NT2/D1 (cell line): ENCODE results near the gene MARCHF4.

Experiments
- DNase-seq: peaks from one replicate; pipeline ENCODE4 v3.0.0-alpha.2; 2011; ENCODE audit warnings: low read depth, low spot score
- H3K27me3 ChIP-seq: 2 replicates; pipeline ENCODE4 v1.6.0; 2011; ENCODE audit warnings: mild to moderate bottlenecking; ENCODE audit not compliant: insufficient read length, insufficient read depth
- H3K36me3 ChIP-seq: 2 replicates; pipeline ENCODE4 v1.6.1; 2011; ENCODE audit warnings: mild to moderate bottlenecking, low read length, mixed read lengths; ENCODE audit not compliant: insufficient read depth, insufficient read length
- H3K4me1 ChIP-seq: 2 replicates; pipeline ENCODE4 v1.5.1; 2011; ENCODE audit not compliant: insufficient read depth, insufficient read length
- H3K4me3 ChIP-seq: 2 replicates; pipeline ENCODE4 v1.5.1; 2011; ENCODE audit warnings: low read depth; ENCODE audit not compliant: insufficient read length
- H3K9ac ChIP-seq: 2 replicates; pipeline ENCODE4 v1.6.0; 2011; ENCODE audit warnings: low read depth; ENCODE audit not compliant: insufficient read length
- H3K9me3 ChIP-seq: 2 replicates; pipeline ENCODE4 v1.5.1; 2011; ENCODE audit warnings: mild to moderate bottlenecking, low read length; ENCODE audit not compliant: insufficient read depth
- SUZ12 ChIP-seq: IDR thresholded peaks from 2 replicates; pipeline ENCODE4 v1.6.1; 2011; ENCODE audit not compliant: insufficient read length, insufficient read depth; ENCODE audit errors: extremely low read depth
- YY1 ChIP-seq: IDR thresholded peaks from 2 replicates; pipeline ENCODE4 v1.6.1; 2011; ENCODE audit not compliant: insufficient read length, insufficient read depth
- ZNF274 ChIP-seq: IDR thresholded peaks from 2 replicates; pipeline ENCODE4 v1.6.1; 2011; ENCODE audit warnings: mild to moderate bottlenecking, low read depth, low read length

MARCHF4 gene

GRCh38 chr2:216344950-216345300 is 27.4 kb downstream of the MARCHF4 start:
- TF ChIP-seq SUZ12 = no peak
- no peak for TF ChIP-seq YY1
- no peak for TF ChIP-seq ZNF274
- H3K36me3 ChIP-seq = no peaks in the 10 kb centered on the region
- no peak overlapping the region for H3K4me3 ChIP-seq
- no peaks in the 10 kb centered on the region for H3K27me3 ChIP-seq
- H3K9ac ChIP-seq = no peak overlapping the region
- H3K9me3 ChIP-seq = no peaks in the 10 kb centered on the region
- peaks cover 11% of the 10 kb centered on the region for H3K4me1 ChIP-seq
- DNase-seq = peak; percentile 40

GRCh38 chr2:216344206-216344949 is 27.9 kb downstream of the MARCHF4 start:
- no peak overlapping the region for H3K9ac ChIP-seq
- no peaks in the 10 kb centered on the region for H3K27me3 ChIP-seq
- no peaks in the 10 kb centered on the region for H3K9me3 ChIP-seq
- DNase-seq = no peak
- no peaks in the 10 kb centered on the region for H3K36me3 ChIP-seq
- no peak overlapping the region for H3K4me3 ChIP-seq
- peaks cover 9% of the 10 kb centered on the region for H3K4me1 ChIP-seq
- TF ChIP-seq SUZ12 (no peak), YY1 (no peak), ZNF274 (no peak)

- H3K4me3 ChIP-seq = no peak overlapping the region
- no peak for DNase-seq
Measured at GRCh38 chr2:216343221-216343980, 28.9 kb downstream of the MARCHF4 start.

GRCh38 chr2:216341121-216341520 is 31.2 kb downstream of the MARCHF4 start:
- no peak for DNase-seq

More at GRCh38 chr2:216343221-216343980, 28.9 kb downstream of the MARCHF4 start:
- Histone ChIP-seq H3K9me3 (no peaks in the 10 kb centered on the region), H3K36me3 (no peaks in the 10 kb centered on the region), H3K4me1 (peaks cover 12% of the 10 kb centered on the region), H3K9ac (no peak overlapping the region), H3K27me3 (peaks cover 2% of the 10 kb centered on the region)
- TF ChIP-seq SUZ12 (no peak), ZNF274 (no peak), YY1 (no peak)

GRCh38 chr2:216340280-216340631 is 32.0 kb downstream of the MARCHF4 start:
- H3K9ac ChIP-seq = no peak overlapping the region
- TF ChIP-seq ZNF274 = no peak
- TF ChIP-seq SUZ12 = no peak
- TF ChIP-seq YY1 = no peak
- peaks cover 9% of the 10 kb centered on the region for H3K27me3 ChIP-seq
- no peaks in the 10 kb centered on the region for H3K9me3 ChIP-seq
- H3K36me3 ChIP-seq = no peaks in the 10 kb centered on the region
- H3K4me1 ChIP-seq = peaks cover 12% of the 10 kb centered on the region
- no peak overlapping the region for H3K4me3 ChIP-seq
- no peak for DNase-seq

More at GRCh38 chr2:216341121-216341520, 31.2 kb downstream of the MARCHF4 start:
- Histone ChIP-seq H3K9me3 (no peaks in the 10 kb centered on the region), H3K9ac (no peak overlapping the region), H3K36me3 (no peaks in the 10 kb centered on the region), H3K27me3 (peaks cover 9% of the 10 kb centered on the region), H3K4me1 (peaks cover 12% of the 10 kb centered on the region), H3K4me3 (no peak overlapping the region)
- TF ChIP-seq ZNF274 (no peak), SUZ12 (no peak), YY1 (no peak)

GRCh38 chr2:216339456-216340279 is 32.6 kb downstream of the MARCHF4 start:
- no peak overlapping the region for H3K4me3 ChIP-seq
- H3K36me3 ChIP-seq = no peaks in the 10 kb centered on the region
- peaks cover 9% of the 10 kb centered on the region for H3K27me3 ChIP-seq
- TF ChIP-seq YY1 = no peak
- no peak for TF ChIP-seq SUZ12
- TF ChIP-seq ZNF274 = no peak
- DNase-seq = peak; percentile 90
- H3K9me3 ChIP-seq = no peaks in the 10 kb centered on the region
- H3K4me1 ChIP-seq = peaks cover 12% of the 10 kb centered on the region
- H3K9ac ChIP-seq = no peak overlapping the region
